ENCODE results near the gene XYLB.

The XYLB gene

DNA sequence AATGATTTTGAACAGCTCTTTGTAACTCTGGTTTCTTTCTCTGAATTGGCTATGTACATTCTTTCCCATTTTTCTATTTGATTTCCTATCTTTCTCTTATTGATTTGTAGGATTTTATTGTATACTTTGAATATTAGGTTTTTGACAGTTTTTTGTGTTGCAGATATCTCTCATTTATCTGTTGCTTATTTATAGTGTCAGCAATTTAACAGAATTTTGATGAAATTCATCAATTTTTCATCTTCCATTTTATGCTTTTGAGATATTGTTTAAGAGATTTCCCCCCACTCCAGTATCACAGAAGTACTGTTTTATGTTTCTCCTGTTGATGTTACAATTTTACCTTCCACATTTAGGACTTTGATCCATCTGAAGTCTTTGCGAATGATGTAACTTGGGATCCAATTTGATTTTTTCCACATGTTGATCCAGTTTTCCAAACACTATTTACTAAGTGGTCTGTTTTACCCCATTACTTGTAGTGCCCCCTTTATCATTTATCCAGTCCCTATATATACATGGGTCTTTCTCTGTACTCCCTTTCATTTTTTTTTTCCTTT is 46.1 kb downstream of the XYLB start:
- TF ChIP-seq, protein P1, sequence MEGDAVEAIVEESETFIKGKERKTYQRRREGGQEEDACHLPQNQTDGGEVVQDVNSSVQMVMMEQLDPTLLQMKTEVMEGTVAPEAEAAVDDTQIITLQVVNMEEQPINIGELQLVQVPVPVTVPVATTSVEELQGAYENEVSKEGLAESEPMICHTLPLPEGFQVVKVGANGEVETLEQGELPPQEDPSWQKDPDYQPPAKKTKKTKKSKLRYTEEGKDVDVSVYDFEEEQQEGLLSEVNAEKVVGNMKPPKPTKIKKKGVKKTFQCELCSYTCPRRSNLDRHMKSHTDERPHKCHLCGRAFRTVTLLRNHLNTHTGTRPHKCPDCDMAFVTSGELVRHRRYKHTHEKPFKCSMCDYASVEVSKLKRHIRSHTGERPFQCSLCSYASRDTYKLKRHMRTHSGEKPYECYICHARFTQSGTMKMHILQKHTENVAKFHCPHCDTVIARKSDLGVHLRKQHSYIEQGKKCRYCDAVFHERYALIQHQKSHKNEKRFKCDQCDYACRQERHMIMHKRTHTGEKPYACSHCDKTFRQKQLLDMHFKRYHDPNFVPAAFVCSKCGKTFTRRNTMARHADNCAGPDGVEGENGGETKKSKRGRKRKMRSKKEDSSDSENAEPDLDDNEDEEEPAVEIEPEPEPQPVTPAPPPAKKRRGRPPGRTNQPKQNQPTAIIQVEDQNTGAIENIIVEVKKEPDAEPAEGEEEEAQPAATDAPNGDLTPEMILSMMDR (IDR thresholded peaks at IDR 0.05) = no peak

GRCh38 chr3:38396239-38396638 is 49.7 kb downstream of the XYLB start:
- TF ChIP-seq, protein P1 (IDR thresholded peaks at IDR 0.05) = no peak

- TF ChIP-seq, protein P1 (IDR thresholded peaks at IDR 0.05) = no peak
Observed at GRCh38 chr3:38396861-38397260, 50.3 kb downstream of the XYLB start.

- TF ChIP-seq, protein P1 (IDR thresholded peaks at IDR 0.05) = no peak
Observed at GRCh38 chr3:38397320-38397719, 50.7 kb downstream of the XYLB start.

DNA sequence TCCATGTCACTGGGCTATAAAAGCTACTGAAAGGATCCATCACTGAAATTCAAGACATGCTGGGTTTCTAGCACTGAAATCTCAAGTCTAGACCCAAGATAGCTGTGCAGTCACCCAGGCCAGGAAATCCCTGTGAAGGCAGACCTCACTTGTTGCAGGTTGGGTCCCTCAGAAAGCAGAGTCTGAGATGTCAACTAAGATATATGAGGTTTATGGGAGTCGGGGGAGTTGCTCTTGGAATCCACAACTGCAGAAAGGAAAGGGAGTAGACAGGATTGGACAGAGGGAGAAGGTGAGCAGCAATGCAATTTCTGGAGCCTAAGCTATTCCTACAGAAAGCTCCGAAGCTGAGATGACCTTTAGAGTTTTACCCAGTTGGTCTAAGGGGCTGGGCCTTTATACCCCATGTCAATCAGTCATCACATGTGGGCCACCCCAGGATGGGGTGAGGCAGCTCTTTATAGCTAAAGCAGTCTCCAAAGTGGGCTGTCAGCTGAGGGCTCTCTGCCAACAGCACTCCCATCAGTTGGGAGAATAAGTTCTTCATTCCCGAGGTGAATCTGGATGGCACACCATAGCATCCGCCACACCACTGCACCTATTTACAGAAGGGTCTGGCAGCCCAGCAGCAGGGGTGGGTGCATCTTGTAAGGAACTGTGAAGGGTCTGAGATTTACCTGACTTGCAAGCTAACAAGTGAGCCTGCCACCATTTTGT is 54.8 kb downstream of the XYLB start:
- TF ChIP-seq, protein P1 (IDR thresholded peaks at IDR 0.05) = no peak

GRCh38 chr3:38404286-38404685 is 57.7 kb downstream of the XYLB start:
- TF ChIP-seq, protein P1 (IDR thresholded peaks at IDR 0.05) = no peak

DNA sequence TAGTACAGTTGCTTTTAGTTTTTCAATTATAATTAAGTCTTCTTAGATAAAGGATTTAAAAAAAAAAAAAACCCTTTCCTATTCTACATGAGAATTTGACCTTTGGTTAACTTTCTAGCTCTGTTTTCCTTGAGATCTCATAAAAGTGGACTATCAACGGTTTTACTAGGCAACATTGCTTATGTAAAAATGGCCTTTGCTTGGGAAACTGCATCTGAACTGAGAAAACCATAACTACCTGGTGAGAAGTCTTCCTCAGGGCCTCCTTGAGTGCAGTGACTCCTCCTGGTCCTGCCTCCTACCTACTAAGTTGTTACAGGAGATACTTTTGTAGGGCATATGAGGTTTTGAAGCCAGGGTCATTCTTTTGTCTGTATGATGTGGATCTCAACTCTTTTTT is 65.0 kb downstream of the XYLB start:
- TF ChIP-seq, protein P1 (IDR thresholded peaks at IDR 0.05) = no peak
